Measurements from ENCODE around the gene MRPS27.

The MRPS27 gene

DNA sequence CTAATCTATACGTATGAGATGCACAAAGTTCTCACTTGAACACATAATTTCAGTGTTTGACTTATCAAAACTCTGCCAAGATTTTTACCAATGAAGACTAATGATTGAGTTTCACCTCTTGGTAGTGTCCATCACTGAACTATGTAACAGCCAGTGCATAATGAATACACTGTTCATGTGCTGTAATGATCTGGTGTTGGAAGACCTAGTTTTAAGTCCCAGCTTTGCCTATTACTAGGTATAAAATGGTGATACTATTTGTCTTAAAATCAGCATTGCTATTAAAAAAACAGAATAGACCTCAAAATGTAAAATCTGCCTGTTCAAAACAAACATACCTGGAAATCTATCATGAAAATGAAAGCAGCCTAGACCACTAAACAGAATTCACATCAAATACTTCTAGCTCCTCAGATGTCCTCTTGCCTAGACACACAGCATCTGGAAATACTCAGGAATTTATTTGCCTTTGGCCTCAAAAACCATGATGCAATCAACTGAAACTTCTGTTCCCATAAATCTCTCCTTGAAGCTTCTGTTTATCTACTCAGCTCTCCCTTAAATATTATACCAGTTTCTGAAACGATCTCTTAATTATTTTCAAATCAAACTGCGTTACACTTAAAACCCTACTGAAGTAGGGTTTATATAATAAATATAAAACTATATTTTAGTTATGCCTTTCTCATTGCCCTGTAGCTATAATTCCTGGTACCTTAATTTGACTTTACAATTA, 38.1 kb downstream of the MRPS27 start:
- TF ChIP-seq CTCF (IDR thresholded peaks at IDR 0.05) (no peak), ZFX (IDR thresholded peaks at IDR 0.05; ENCODE audit: borderline replicate concordance) (no peak)
- H3K27ac ChIP-seq = peak overlapping the region; percentile 35

DNA sequence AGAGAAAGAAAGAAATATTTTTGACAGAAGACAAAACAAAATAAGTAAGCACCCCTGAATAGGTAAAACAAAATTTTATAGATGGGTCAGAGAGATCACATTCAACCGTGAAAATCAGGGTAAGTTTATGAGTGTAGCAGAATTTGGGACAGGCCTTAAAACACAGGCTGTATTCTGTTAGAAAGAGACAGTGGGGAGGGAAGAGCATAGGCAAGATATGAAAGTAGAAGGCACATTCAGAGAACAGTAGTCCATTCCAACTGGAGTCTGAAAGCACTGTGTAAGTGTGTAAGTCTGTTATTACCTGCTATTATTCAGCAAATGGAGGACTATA, 38.6 kb downstream of the MRPS27 start:
- TF ChIP-seq ZFX (IDR thresholded peaks at IDR 0.05; ENCODE audit: borderline replicate concordance) = no peak
- no peak for TF ChIP-seq CTCF (IDR thresholded peaks at IDR 0.05)
- peak overlapping the region; percentile 35 for H3K27ac ChIP-seq

- H3K27ac ChIP-seq = no peak overlapping the region
- TF ChIP-seq ZFX (IDR thresholded peaks at IDR 0.05; ENCODE audit: borderline replicate concordance) = no peak
- TF ChIP-seq CTCF (IDR thresholded peaks at IDR 0.05) = peak; percentile 37
These were observed 39.4 kb downstream of the MRPS27 start for GRCh38 chr5:72280581-72281069.

DNA sequence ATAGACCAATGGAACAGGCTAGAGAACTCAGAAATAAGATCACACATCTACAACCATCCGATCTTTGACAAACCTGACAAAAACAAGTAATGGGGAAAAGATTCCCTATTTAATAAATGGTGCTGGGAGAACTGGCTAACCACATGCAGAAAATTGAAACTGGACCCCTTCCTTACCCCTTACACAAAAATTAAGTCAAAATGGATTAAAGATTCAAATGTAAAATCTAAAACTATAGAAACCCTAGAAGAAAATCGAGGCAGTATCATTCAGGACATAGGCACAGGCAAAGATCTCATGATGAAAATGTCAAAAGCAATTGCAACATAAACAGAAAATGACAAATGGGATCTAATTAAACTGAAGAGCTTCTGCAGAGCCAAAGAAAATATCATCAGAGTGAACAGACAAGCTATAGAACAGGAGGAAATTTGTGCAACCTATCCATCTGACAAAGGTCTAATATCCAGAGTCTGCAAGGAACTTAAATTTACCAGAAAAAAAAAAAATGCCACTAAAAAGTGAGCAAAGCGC, 43.8 kb downstream of the MRPS27 start:
- TF ChIP-seq CTCF (IDR thresholded peaks at IDR 0.05) (no peak), ZFX (IDR thresholded peaks at IDR 0.05; ENCODE audit: borderline replicate concordance) (no peak)
- no peak overlapping the region for H3K27ac ChIP-seq

GRCh38 chr5:72273547-72273946, 46.5 kb downstream of the MRPS27 start:
- H3K27ac ChIP-seq = no peak overlapping the region
- TF ChIP-seq CTCF (IDR thresholded peaks at IDR 0.05) (no peak), ZFX (IDR thresholded peaks at IDR 0.05; ENCODE audit: borderline replicate concordance) (no peak)

GRCh38 chr5:72272398-72272797, 47.6 kb downstream of the MRPS27 start:
- H3K27ac ChIP-seq = no peak overlapping the region
- TF ChIP-seq ZFX (IDR thresholded peaks at IDR 0.05; ENCODE audit: borderline replicate concordance) (no peak), CTCF (IDR thresholded peaks at IDR 0.05) (no peak)

DNA sequence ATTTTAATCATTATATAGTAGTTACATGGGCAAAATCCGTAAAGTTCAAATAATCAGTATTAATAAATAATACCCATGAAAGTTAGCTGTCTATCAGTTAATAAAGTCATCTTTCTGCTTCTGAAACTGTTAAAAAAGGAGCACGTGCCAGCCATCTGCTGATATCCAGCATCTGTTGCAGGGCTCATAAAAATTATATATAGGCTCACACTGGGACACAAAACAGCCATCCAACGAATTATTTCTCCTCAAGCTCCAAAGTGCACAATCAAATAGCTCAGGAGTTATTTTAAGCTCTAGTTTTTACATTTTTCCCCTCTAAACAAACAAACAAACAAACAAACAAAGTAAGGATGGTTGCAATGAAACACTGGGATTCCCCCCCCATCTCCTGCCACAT, 48.3 kb downstream of the MRPS27 start:
- H3K27ac ChIP-seq = no peak overlapping the region

More for the DNA sequence above, 48.3 kb downstream of the MRPS27 start:
- TF ChIP-seq ZFX (IDR thresholded peaks at IDR 0.05; ENCODE audit: borderline replicate concordance) (no peak), CTCF (IDR thresholded peaks at IDR 0.05) (no peak)

Measured in 22Rv1 (cell line).